Ovary (tissue), 9 donors: ENCODE results near the gene ADD2. TPM values are rescaled to one million over a fixed set of nuclear protein-coding genes. Genes with fewer than 3 reads are reported as not detected.

Experiments
- DNase-seq, 5 donors: peaks; one replicate each; pipeline ENCODE4 v3.0.0-alpha.2; 2019 to 2020
- H3K27ac ChIP-seq, 2 donors: fragments of 200-600 bp; one replicate each; pipeline versions ENCODE4 v1.5.1 to v1.8.0; 2019 to 2022
- H3K27me3 ChIP-seq: fragments of 200-600 bp; one replicate; pipeline ENCODE4 v1.8.0; 2022
- H3K36me3 ChIP-seq: fragments of 200-600 bp; sonication (generic); one replicate; pipeline ENCODE4 v1.5.1; 2019
- H3K4me1 ChIP-seq: one replicate; pipeline ENCODE4 v1.8.1; 2013; ENCODE audit warnings: mild to moderate bottlenecking, moderate library complexity; ENCODE audit not compliant: insufficient read depth
- H3K4me3 ChIP-seq: fragments of 200-600 bp; sonication (generic); one replicate; pipeline ENCODE4 v1.5.1; 2017
- H3K9me3 ChIP-seq, 2 donors: fragments of 200-600 bp in 1 of 2; sonication (generic) in 1 of 2; one replicate each; pipeline versions ENCODE4 v1.5.1 to v1.8.1; 2013 to 2019; ENCODE audit warnings: mild to moderate bottlenecking in 1 of 2, moderate library complexity in 1 of 2
- CTCF ChIP-seq, 3 donors: fragments of 450-650 bp in 2 of 3; fragments of 200-600 bp in 1 of 3; IDR thresholded peaks; one replicate each; pipeline versions ENCODE4 v1.5.1 to v1.8.0; 2016 to 2022; ENCODE audit warnings: antibody characterized with exemption in 3 of 3, mild to moderate bottlenecking in 1 of 3
- EP300 ChIP-seq: sonication (generic); formaldehyde crosslinking; IDR thresholded peaks from one replicate; pipeline ENCODE4 v1.6.1; 2017; ENCODE audit warnings: antibody characterized with exemption
- POLR2A ChIP-seq: fragments of 450-650 bp; IDR thresholded peaks from one replicate; pipeline ENCODE4 v1.6.1; 2017; ENCODE audit warnings: antibody characterized with exemption, mild to moderate bottlenecking, moderate library complexity
- WGBS, 3 donors: extraction: QIAGEN DNeasy Blood & Tissue Kit in 1 of 3; methylation state at CpG; one replicate each; pipeline versions ENCODE4 v1.1.5 to v1.1.7; 2013 to 2017; 5-methylcytosine and 5-hydroxymethylcytosine counted together
- intact Hi-C, 4 donors: fragments of 100-400 bp; cut with DNase I; formaldehyde crosslinking; loops; one replicate each; pipeline versions ENCODE4 v1.11.0 to v1.15.1; 2022 to 2023
- polyA plus RNA-seq, 2 donors: library from polyadenylated mRNA; stranded (reverse); fragments of 200-250 nt in 1 of 2; fragments of 350-450 nt in 1 of 2; fragmentation: Illumina TruSeq in 1 of 2; extraction: RNeasy Lipid Tissue Mini Kit (QIAGEN cat#74804) in 1 of 2; gene quantifications; one replicate each; pipeline ENCODE4 v1.2.3, GENCODE V29; 2013 to 2014
- total RNA-seq, 7 donors: library from RNA; depleted of rRNA in 2 of 7; stranded (reverse); fragments of >200 nt in 2 of 7; fragmentation: NEBNext Ultra II Directional in 3 of 7; extraction: Animal tissue kit (Norgen Biotek cat#: 25700) in 3 of 7; gene quantifications; one replicate each; pipeline versions ENCODE4 v1.1.0 to v1.2.4, GENCODE V29; 2016 to 2023
- donor health status: DM: no; HTN: no; CAD: no; lungs with moderate emphysema.
- donor health status: DM: no; HTN: no; CAD: no.
- donor health status: Bipolar disorder and iron deficiency.
- donor health status: DM: yes; HTN: yes; CAD: no.
- donor health status: DM: no; HTN: no; CAD: no.
- donor health status: DM: yes; HTN: yes; CAD: no.

Gene ADD2
- total and polyA plus RNA-seq, 9 donors, result 0.29 to 6.2 (median 0.82) TPM

DNA sequence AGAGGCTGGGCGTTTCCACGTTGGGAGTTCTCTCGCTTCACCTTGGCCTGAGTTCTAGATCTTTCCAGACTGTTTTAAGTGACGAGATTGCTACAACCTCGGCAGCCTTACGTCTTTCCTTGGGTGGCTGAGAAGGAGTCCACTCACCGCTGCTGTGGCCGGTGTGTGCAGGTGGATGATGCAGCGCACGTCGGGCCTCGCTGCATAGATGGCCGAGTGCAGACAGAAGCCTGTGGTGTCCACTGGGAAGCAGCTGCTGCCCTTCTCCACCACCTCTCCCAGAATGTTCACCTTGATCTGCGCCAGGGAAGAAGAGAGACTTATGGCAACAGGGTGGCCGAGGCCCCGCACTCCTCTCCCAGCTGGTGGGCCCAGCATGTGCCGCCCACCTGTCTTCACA, 75.7 kb downstream of the ADD2 start:
- WGBS, 3 donors, result 94 to 96% (median 94%) methylated on average over 17 of the region's 17 CpGs
- Histone ChIP-seq H3K27me3 (no peaks in the 10 kb centered on the region), H3K9me3 (no peaks in the 10 kb centered on the region), H3K4me3 (no peak overlapping the region), H3K36me3 (no peaks in the 10 kb centered on the region), H3K4me1 (no peaks in the 10 kb centered on the region), H3K27ac (no peak overlapping the region)
- DNase-seq, result no peak
- intact Hi-C loops, result no loop called here
- TF ChIP-seq POLR2A, result no peak
- no peak for TF ChIP-seq EP300
- no peak for TF ChIP-seq CTCF (IDR thresholded peaks at IDR 0.05)

GRCh38 chr2:70691497-70692140, 76.4 kb downstream of the ADD2 start:
- no peak for DNase-seq
- no peaks in the 10 kb centered on the region for H3K27me3 ChIP-seq
- H3K4me1 ChIP-seq, result no peaks in the 10 kb centered on the region
- no peaks in the 10 kb centered on the region for H3K9me3 ChIP-seq
- 84 to 88% (median 87%) methylated on average over 8 of the region's 8 CpGs for WGBS, 3 donors
- intact Hi-C loops, result no loop called here
- no peak overlapping the region for H3K4me3 ChIP-seq
- no peak overlapping the region for H3K27ac ChIP-seq
- no peaks in the 10 kb centered on the region for H3K36me3 ChIP-seq
- TF ChIP-seq POLR2A (no peak), EP300 (no peak), CTCF (IDR thresholded peaks at IDR 0.05) (no peak)

DNA sequence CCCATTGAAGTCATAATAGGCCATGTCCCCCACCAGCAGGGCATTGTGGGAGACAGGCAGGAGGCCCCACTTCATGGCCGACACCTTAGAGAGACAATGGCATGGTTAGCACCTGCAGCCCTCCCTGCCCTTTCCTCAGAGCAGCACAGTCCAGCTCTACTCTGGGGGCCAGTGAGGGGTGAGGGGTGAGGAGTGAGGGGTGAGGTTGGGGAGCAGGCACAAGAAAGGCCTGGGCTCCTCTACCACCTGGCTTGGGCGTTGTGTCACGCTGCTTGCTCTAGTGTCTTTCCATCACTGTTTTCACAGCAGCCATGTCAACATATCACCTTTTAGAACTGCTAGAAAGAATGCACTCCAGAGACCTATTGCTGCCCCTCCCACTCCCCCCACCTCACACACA, 77.2 kb downstream of the ADD2 start:
- H3K4me1 ChIP-seq, result no peaks in the 10 kb centered on the region
- intact Hi-C loops, result no loop called here
- no peaks in the 10 kb centered on the region for H3K9me3 ChIP-seq
- no peak overlapping the region for H3K4me3 ChIP-seq
- H3K27ac ChIP-seq, result no peak overlapping the region
- WGBS, 3 donors, result 83 to 90% (median 90%) methylated on average over 3 of the region's 3 CpGs
- no peaks in the 10 kb centered on the region for H3K27me3 ChIP-seq
- DNase-seq, result no peak
- H3K36me3 ChIP-seq, result no peaks in the 10 kb centered on the region
- TF ChIP-seq POLR2A (no peak), CTCF (IDR thresholded peaks at IDR 0.05) (no peak), EP300 (no peak)

- Histone ChIP-seq H3K4me1 (no peaks in the 10 kb centered on the region), H3K9me3 (no peaks in the 10 kb centered on the region), H3K27me3 (no peaks in the 10 kb centered on the region), H3K36me3 (no peaks in the 10 kb centered on the region), H3K4me3 (no peak overlapping the region), H3K27ac (no peak overlapping the region)
- DNase-seq, result no peak
- 75 to 84% (median 80%) methylated on average over 5 of the region's 5 CpGs for WGBS, 3 donors
- intact Hi-C loops, result no loop called here
- no peak for TF ChIP-seq CTCF (IDR thresholded peaks at IDR 0.05)
- TF ChIP-seq POLR2A, result no peak
- no peak for TF ChIP-seq EP300
These were observed 79.6 kb downstream of the ADD2 start for GRCh38 chr2:70688427-70688826.
